ENCODE data around the gene PLEKHM2. TPM values are rescaled to one million over a fixed set of nuclear protein-coding genes. Genes with fewer than 3 reads are reported as not detected.

PLEKHM2 gene
- total RNA-seq, 1 experiment from 2014 or later = 45.9 TPM

DNA sequence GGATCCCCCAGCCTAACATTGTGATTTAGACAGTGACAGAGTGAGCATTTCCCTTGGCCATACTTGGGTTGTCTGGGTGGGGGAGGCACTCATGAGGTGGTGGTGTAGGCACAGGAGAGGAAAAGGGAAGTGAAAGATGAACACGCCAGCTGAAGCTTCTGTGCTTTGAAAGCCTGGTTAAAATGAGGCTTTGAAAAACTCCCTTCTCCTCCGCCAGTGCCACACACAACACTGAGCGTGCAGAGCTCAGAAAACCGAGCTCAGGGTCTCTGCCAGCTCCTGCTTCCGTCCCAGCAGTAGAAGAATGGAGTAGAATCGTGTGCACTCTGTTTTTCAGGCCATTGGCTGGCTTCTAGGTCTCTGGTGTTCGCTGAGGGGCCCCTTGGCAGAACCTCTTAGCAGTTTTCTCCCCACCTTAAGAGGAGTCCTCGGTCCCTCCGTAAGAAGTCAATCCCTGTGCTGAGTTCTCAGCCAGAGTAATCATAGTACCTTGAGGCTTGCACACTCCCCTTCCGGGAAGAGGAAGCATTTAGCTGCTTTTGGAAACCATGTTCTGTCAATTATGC is 12.9 kb downstream of the PLEKHM2 start:
- H4K91ac ChIP-seq (ENCODE audit: insufficient read length, low read depth, low read length) = no peak overlapping the region
- no peak overlapping the region for H4K8ac ChIP-seq (replicated peaks; ENCODE audit: insufficient read length, low read depth, low read length)
- H3T11ph ChIP-seq (ENCODE audit: low read length) = no peak overlapping the region
- TF ChIP-seq, protein P1, sequence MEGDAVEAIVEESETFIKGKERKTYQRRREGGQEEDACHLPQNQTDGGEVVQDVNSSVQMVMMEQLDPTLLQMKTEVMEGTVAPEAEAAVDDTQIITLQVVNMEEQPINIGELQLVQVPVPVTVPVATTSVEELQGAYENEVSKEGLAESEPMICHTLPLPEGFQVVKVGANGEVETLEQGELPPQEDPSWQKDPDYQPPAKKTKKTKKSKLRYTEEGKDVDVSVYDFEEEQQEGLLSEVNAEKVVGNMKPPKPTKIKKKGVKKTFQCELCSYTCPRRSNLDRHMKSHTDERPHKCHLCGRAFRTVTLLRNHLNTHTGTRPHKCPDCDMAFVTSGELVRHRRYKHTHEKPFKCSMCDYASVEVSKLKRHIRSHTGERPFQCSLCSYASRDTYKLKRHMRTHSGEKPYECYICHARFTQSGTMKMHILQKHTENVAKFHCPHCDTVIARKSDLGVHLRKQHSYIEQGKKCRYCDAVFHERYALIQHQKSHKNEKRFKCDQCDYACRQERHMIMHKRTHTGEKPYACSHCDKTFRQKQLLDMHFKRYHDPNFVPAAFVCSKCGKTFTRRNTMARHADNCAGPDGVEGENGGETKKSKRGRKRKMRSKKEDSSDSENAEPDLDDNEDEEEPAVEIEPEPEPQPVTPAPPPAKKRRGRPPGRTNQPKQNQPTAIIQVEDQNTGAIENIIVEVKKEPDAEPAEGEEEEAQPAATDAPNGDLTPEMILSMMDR (conservative IDR thresholded peaks at IDR 0.05) = no peak
- Mint-ChIP-seq H3K9me3 (no peaks in the 10 kb centered on the region), H3K27me3 (ENCODE audit: low read depth) (no peaks in the 10 kb centered on the region), H3K4me1 (no peaks in the 10 kb centered on the region), H3K36me3 (ENCODE audit: insufficient read depth in 1 of 3, low read depth in 3 of 3) (peaks cover 5 to 12% (median 9%) of the 10 kb centered on the region in 3 experiments; a peak in 6 of 7 replicates), H3K27ac (peak overlapping the region in 2 of 3 experiments; percentile 47 to 81; a peak in 4 of 7 replicates), H3K4me3 (no peak overlapping the region)
- H2BK12ac ChIP-seq (ENCODE audit: insufficient read length, low read depth, low read length) = no peak overlapping the region
- H3K4ac ChIP-seq (ENCODE audit: low read depth, low read length) = no peak overlapping the region
- no peaks in the 10 kb centered on the region for H4K20me1 ChIP-seq (ENCODE audit: control insufficient read depth, insufficient read depth, insufficient read length)
- H3K9me3 ChIP-seq (ENCODE audit: control insufficient read depth, low read depth, low read length) = no peaks in the 10 kb centered on the region
- H2BK5ac ChIP-seq (ENCODE audit: insufficient read length, low read length) = no peak overlapping the region
- no peak overlapping the region for H4K5ac ChIP-seq (ENCODE audit: insufficient read length, low read depth, low read length)
- no peak overlapping the region for H3K18ac ChIP-seq (ENCODE audit: insufficient read length, low read depth, low read length)
- H3K56ac ChIP-seq (ENCODE audit: insufficient read length, low read depth, low read length) = no peak overlapping the region
- no peak overlapping the region for H3K14ac ChIP-seq (ENCODE audit: insufficient read depth, low read length)
- no peak overlapping the region for H3K27ac ChIP-seq (ENCODE audit: insufficient read length, low read depth, low read length)
- WGBS (ENCODE audit: extremely low coverage, insufficient read length, low lambda C conversion rate) = no CpG with 5 or more reads among the region's 10 CpGs
- no peak overlapping the region for H3K4me2 ChIP-seq (ENCODE audit: insufficient read depth, insufficient read length, low read length)
- no peak overlapping the region for H2AK5ac ChIP-seq (ENCODE audit: insufficient read length, low read length)
- no peak overlapping the region for H2BK120ac ChIP-seq (ENCODE audit: low read depth, low read length, poor library complexity, severe bottlenecking)
- no peaks in the 10 kb centered on the region for H3K4me1 ChIP-seq (ENCODE audit: insufficient read depth, low read length)
- no peak overlapping the region for H3K9ac ChIP-seq (ENCODE audit: extremely low read depth, insufficient read length, low read length)
- H3K27me3 ChIP-seq (ENCODE audit: insufficient read depth, low read length) = no peaks in the 10 kb centered on the region
- no peak overlapping the region for H3K23ac ChIP-seq (ENCODE audit: insufficient read length, low read depth, low read length)
- DNase-seq = no peak
- H2BK15ac ChIP-seq (ENCODE audit: low read depth, low read length) = no peak overlapping the region
- no peak overlapping the region for H2BK20ac ChIP-seq (ENCODE audit: low read depth, low read length, poor library complexity, severe bottlenecking)
- no peak overlapping the region for H2AFZ ChIP-seq (ENCODE audit: low read length)
- no peaks in the 10 kb centered on the region for H3K23me2 ChIP-seq (ENCODE audit: insufficient read length, low read depth, low read length, poor library complexity, severe bottlenecking)
- no peaks in the 10 kb centered on the region for H3K79me1 ChIP-seq (ENCODE audit: insufficient read depth, low read depth, low read length, poor library complexity, severe bottlenecking)
- no peaks in the 10 kb centered on the region for H3K79me2 ChIP-seq (ENCODE audit: insufficient read depth, low read length)
